Ecto neural progenitor cell (in vitro differentiated cells): ENCODE measurements around the gene CLCN4.

Experiments used
- DNase-seq: peaks from one replicate; pipeline ENCODE4 v3.0.0-alpha.2; 2018; ENCODE audit warnings: low spot score

CLCN4 gene

DNA sequence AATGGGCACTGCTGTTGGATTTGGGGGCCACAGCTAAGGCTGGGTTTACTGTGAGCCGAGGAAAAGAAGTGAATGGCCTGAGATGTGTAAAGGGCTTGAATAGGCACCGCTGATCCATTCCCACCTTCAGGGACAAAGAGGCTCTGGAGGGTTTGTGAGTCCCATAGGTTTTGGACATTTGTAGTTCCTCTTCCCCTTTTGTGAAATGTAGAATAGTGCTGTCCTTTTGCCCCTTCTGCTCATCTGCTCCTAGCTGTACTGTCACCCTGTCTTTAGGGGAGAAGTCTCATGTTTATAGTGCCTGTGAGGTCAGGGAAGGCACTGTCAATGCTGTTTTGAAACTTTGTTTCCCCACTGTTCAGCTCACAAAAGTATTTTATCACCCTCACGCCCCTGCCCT, 26.4 kb upstream of the CLCN4 start:
- DNase-seq: no peak

DNA sequence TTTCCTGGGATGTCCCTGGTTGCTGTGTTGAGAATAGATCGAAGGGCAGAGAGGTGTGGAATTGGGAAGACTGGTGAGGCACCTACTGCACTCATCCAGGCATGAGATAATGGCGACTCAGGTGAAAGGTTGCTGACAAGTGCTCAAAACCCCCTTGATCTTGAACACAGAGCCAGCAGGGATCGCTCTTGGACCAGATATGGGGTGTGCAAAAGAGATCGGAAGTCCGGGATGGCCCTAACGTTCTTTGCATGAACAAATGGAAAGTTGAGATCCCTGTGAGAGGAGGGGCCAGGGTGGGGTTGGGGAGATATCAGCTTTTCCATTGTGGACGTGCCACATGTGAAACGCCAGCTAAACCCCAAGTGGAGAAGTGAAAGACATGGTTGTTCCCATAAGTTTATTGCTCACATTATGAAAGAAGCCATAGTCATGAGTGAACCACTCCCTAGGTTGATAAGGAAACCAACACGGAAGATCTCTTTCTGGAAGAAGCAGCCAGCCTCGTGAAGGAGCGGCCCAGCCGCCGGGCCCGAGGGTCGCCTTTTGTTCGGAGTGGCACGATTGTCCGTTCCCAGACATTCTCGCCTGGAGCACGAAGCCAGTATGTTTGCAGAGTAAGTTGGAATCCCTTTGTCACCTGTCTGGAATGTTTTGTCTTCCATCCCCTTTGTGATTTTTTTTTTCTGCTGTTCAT, 22.6 kb upstream of the CLCN4 start:
- DNase-seq: no peak

DNA sequence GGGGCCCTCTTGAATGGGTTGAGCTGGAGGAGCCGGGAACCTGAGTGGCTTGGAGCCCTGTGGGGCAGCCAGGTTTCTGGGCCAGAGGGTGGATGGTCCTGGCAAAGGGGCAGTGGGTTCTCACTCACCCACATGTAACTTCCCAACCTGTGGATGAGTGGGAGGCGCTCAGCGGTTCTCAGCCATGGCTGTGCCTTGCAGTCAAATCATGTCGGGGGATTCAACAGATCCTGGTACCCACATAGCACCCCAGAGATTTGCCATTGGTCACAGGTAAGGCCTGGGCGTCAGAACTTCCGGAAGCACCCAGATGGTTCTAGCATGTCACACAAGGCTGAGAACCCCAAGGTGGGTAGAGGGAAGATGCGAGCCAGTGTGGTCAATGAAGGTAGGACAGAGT, 21.9 kb upstream of the CLCN4 start:
- DNase-seq: no peak

DNA sequence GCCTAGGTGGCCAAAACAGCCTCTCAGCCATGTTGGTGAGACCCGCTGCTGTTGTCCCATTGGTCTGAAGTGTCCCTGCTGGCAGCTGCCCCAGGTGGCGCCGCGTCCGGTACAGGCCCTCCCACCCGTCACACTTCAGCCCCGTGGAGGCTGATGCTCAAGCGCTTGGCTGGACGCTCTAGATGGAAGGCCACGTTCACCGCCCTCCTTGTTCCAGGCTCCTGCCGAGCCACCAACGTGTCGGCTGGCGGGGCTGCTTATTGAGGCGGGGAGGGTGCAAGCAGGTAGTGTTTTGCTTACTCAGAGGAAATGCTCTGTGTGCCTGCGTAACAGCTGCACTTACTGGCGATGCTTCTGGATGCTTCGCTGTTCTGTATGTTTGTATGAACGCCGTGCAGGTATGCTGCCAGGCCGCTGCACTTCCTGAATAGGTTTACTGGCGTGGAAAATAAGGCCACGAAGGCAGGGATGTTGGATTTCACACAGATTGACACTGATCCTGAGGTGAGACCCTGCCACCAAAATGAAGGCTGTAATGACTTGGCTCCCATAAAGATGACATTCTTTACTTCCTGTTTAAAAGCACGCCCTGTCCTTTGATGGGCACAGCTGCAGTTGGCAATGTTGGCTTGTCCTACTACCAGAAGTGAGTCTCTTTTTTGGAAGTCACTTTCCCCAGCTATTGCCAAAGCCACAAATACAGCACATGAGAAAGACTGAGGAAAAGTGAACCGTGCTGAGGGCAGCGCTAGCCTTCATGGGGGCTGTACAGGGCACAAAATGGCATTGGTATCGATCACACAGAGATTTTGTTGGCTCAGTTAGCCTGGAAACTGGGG, 21.0 kb upstream of the CLCN4 start:
- DNase-seq: no peak

DNA sequence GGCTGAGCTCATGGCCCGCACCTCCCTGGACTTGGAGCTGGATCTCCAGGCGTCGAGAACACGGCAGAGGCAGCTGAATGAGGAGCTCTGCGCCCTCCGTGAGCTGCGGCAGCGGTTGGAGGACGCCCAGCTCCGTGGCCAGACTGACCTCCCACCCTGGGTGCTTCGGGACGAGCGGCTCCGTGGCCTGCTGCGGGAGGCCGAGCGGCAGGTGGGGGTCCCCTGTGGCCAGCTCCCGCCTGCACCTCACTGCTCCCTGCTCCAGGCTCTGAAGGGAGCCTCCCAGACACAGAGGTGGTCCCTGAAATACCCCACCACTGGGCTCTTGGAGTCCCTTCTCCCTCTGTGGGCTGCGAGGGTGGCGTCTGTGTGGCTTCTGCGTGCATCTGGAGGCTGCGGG, 18.0 kb upstream of the CLCN4 start:
- no peak for DNase-seq

DNA sequence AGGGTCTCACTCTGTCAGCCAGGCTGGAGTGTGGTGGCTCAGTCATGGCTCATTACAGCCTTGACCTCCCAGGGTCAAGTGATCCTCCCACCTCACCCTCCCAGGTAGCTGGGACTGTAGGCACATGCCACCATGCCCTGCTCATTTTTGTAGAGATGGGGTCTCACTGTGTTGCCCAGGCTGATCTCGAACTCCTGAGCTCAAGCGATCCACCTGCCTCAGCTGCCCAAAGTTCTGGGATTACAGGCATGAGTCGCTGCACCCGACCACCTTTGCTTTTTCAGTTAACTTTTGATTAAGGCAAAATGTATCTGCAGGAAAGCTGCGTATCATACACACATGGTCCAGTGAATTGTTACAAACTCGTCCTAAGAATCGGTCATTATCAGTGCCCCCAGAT, 16.5 kb upstream of the CLCN4 start:
- DNase-seq: no peak

DNA sequence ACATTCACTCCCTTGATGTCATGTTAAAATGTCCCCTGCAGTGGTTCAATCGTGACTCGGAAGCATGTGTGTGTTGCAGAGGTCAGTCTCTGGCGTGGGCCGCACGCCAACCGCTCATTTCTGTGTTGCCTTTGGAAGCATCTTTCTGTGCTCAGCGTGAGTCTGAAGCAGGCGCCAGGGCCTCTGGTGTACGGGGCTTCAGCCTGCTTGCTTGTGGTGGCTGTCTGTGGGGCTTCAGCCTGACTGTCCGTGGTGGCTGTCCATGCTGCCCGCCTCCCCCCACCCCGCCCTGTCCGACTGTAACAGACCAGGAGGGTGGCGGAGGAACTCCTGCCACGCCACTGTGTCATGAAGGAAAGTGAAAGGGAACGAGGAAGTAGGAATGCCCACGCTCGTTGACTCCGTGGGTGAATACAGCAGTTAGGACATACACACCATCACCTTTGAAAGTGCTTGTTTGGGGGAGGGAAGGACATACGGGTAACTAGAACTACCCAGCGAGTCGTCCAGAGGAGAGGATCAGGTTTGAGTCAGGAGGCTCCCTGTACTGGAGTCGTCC, 14.7 kb upstream of the CLCN4 start:
- DNase-seq: no peak

DNA sequence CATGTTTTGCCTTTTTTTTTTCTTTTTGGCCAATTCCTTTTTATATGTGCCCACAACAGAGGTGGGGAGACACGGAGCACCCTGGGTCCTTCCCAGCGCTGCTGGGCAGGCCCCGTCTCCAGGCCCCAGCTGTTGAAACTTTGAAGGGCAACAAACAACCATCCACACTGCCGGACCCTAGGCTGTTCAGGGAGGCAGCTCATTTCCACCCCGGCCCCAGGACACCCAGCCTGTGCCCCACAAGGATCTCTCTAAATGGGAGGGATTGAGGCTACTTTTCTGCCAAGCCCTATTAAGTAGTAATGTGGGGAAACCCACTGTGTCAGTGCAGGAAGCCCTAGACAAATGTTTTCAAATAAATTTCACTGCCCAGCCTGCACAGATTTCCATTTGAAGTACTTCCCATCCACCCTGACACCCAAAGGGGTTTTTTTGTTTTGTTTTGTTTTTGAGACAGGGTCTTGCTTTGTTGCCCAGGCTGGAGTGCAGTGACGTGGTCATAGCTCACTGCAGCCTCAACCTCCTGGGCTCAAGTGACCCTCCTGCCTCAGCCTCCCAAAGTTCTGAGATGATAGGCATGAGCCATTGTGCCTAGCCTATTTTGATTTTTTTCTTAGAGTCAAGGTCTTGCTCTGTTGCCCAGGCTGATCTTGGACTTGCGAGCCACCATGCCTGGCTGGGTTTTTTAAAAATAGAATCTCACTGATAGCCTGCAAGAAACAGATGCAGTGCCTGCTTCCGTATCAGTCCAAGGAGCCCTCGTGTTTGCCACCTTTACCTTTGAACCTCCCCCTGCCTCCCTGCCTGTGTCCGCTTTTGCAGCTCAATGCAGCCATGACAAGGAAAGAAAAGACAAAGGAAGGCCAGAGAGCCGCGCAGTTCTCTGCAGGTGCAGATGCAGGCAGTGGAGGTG, 13.4 kb upstream of the CLCN4 start:
- DNase-seq: no peak

DNA sequence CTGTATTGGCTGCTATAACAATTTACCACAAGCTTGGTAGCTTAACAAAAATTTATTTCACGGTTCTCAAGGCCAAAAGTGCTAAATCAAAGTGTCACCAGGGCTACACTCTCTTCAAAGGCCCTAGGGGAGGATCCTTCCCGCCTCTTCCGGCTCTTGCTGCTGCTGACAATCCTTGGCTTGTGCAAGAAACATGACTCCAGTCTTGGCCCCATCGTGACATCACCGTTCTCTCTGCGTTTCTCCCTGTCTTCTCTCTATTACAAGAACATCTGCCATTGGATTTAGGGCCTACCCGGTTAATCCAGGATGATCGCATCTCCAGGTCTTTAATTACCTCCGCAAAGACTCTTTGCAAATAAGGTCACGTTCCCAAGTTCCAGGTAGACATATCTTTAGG, 10.4 kb upstream of the CLCN4 start:
- DNase-seq: no peak

DNA sequence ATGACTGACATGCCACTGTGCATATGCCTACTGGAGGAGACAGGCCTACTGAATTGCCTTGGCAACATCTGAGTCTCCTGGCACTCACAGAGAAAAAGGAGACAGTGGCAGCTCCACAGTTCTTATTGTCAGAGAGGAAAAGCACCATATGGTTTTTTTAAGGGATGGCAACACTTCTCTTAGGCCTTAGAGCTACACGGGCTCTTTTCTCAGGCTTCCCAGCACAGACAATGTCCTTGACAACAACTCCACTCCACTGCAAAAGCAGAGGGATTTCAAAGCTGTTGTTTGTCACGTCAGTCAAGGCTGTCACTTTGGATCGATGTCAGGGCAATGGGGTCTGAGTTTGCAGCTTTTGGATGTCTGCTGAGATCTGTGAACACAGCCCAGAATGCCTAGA, 4.7 kb upstream of the CLCN4 start:
- no peak for DNase-seq

DNA sequence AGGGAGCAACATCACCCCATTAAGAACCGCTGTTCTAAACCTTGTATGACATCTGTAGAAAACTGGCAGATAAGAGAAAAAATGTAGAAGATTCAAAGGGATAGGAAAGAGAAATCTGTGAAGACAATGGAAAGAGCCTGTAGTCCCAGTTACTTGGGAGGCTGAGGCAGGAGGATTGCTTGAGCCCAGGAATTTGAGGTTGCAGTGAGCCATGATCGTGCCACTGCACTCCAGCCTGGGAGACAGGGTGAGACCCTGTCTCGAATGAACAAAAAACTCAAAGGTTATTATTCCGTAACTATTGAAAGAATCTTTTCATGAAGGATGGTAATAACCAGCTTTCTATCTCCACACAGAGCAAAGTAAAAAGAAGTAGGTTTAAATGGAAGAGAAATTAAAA, 1.6 kb upstream of the CLCN4 start:
- no peak for DNase-seq

DNA sequence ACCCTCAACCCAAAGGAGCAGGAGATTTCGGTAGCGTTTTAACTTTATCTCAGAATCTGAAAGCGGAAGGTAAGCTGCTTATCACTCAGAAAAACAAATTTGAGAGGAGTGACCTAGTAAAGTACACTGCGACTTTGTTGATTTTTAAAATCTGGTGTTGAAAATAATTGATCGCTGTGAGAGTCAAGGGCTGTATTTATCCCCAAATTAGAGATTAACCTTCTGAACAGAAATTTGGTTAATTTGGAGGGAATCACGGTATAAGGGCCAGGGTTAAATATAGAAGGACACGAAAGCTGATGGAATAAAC, 212 bp downstream of the CLCN4 start:
- DNase-seq: no peak

DNA sequence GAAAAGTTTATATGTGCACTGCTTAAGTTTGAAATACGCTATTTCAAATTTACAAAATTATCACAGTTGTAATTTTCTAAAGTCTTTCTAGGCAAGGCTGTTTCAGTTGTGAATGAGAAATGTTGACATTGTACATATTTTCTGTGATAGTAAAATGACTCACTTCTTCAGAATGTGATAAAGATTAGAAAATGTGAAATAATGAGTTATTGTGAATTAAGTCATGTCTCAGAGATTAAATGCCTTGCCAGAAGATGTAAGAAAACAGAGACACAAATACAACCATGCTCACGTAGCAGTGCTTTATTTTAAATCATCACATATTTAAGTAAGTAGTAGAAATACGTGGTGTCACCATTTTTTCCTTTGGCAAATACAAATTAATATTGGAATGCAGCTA, 768 bp downstream of the CLCN4 start:
- no peak for DNase-seq

DNA sequence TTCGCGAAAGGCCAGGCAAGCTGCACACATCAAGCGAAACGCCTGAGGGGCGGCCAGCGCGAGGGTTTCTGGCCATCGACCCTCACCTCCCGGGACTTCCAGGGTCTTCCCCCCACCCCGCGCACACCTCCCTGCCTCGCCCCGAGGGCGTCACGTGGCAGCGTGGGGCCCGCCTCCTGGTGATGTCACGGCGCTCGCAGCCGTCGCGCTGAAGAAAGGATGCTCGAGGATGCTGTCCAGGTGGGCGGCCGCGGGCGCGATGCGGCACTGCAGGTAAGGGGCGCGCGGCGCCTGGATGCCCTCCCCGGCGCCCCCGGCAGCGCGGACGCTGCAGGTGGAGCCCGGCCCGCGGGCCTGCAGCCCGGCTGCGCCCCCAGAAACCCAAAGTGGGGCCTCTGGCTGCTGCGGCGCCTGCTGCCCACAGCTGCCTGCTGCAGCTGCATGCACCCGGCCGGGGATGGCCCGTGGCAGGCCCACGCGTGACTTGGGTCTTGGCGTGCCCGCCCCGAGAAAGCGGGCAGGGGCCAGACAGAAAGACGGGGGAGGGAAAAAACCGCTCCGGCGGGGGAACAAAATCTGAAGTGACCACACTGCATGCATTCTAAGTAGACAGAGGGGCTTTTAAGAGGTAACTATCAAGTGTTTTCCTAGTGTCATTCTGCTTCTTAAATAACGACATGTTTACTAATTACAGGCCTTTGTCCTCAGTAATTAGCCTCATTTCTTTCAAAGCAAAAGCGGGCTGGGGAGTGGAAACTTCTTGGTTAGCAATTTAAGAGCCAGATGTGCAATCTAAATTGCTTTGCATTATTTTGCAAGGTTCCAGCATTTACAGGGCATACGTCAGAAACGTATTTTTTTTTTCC, 1.7 kb downstream of the CLCN4 start:
- peak; percentile 68 for DNase-seq

DNA sequence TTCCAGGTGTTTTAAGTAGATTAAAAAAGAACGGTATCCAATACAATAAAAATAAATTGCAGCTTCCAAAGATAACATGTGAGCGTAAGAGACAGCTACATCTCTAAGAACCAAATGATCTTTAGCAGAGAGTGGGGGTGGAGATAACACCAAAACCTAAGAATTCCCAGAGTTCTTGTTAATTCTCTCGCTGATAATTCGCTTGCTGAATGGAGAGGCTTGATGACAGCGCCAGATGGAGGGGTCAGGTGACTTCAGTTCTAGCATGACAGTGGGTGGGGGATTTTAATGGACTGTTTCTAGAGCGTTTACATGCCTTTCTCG, 2.3 kb downstream of the CLCN4 start:
- DNase-seq: no peak

DNA sequence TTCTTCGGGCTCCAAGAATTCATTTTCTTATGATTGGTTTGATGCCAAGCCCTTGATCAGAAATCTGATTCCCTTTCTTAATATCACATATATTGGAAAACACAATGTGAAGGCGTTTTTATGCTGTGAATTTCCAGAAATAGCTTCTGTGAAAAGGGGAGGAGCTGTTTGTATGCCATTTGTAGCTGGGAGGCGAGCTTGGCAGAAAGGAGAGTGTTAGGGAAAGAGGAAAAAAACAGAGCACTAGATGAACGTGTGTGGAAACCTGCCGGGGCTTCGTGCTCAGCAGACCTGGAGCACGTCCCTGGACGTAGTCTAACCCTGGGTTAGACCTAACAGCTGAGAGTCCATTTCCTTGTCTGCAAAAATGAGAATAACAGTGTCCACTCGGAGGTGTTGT, 3.4 kb downstream of the CLCN4 start:
- no peak for DNase-seq

DNA sequence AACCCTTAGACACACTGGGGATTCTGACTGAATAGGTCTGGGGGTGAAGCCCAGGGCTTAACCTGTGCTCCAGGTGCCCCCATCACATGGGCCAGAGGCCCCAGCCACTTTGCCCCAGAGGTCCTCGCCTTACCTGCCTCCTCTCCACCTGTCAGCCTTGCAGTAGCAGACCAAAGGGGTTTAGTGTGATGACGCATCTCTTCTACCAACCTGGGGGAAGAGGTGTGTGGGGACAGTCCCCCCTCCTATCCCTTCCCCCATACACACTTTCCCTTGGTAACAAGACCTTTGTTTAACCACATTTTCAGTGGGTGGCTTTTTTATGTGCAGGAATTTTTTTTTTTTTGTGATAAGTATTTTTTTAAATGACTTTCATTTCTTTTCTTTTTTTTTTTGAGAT, 6.3 kb downstream of the CLCN4 start:
- no peak for DNase-seq

DNA sequence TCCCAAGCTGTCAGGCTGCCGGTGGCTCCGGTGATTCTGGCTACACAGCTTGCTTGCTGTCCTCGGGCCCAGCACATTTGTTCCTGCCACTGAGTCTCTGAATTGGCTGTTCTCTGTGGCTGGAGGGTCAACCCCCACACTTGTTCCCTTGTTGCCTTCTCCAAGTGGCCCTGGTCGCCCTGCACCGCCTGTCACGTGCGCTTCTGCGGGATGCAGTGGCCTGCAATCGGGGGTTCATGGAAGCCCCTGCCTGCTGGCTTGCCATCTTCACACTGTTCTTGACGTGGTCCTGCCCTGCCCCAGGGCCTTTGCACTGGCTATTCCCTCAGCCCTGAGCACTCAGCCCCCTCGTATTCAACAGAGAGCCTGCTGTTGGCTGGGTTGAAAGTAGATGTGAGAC, 8.1 kb downstream of the CLCN4 start:
- DNase-seq: no peak

DNA sequence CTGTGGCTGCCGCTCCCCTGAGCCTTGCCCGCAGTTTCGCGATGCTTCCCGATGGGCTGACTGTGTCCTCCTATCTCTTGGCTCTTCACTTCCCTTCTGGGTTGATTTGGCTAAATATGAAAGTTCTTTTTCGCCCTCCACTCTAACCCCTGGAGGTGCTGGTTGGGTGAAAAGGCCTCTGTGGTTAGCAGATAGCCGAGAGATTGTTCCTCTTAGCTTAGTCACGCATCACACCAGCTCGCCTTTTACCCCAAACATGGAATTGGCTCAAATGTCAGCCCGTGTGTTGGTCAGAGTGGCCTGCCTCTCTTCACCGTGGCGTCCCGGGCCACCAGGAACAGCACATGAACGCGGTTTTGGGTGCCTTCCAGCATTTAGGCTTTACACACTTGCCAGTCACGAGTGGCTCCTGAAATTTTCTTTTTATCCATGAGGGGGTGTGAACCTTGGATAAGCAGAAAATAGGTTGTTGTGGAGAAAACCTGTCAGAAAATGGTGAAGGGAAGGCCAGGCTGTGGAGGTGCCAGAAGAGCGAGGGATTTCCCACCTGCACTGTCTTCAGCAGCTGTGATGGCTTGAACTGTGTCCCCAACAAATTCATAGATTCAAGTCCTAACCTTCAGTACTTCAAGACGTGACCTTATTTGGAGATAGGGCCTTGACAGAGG, 8.9 kb downstream of the CLCN4 start:
- no peak for DNase-seq

DNA sequence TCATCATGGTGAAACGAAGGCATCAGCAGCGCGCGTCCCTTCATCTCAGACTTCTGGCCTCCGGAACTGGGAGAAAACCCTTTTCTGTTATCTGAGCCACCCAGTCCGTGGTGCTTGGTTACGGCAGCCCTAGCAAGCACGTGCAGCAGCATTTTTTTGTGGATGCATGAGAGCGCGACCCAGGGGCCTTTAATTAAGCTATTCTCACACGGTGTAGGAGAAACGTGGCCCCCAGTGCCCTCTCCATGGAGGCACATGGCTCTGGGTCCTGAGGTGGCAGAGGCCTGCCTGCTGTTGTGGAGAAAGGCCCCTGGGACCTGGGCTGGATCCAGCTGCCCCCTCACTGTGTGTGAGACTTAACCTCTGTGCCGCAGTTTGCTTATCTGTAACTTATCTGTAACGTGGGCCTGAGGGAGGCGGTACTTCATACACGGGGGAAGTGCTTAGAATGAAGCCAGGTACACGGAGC, 9.5 kb downstream of the CLCN4 start:
- DNase-seq: no peak

DNA sequence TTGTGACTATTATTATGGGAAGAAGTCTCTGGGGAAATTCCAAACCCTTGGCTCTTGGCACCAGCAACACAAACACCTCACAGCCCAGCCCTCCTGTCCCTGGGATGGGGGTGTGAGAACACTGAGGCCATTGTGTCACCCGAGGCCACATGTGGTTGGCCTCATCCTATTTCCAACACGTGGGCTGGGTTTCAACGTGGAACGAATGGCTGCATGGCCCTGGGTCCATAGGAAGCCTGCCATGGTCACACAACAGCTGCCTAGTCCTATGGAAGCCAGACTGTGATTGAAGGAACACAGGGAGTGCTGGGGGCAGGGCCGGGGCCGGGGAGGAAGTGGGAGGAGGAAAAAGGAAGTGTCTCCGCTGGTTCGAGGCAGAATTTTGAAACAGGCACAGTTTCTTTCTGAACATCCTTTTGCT, 10.0 kb downstream of the CLCN4 start:
- DNase-seq: no peak
